ENCODE data around the gene ARHGAP15. TPM values are rescaled to one million over a fixed set of nuclear protein-coding genes. Genes with fewer than 3 reads are reported as not detected.

The ARHGAP15 gene
- total RNA-seq, 1 experiment from 2014 or later, result not detected

- Histone ChIP-seq H3K4me3 (ENCODE audit: insufficient read depth, low read depth, low read length) (no peak overlapping the region), H3K36me3 (replicated peaks; ENCODE audit: control insufficient read depth, insufficient read depth, low read length) (no peaks in the 10 kb centered on the region), H3K27me3 (ENCODE audit: control insufficient read depth, insufficient read depth, low read length) (no peaks in the 10 kb centered on the region)
- no peak for DNase-seq
Observed at GRCh38 chr2:143175438-143175837, 46.2 kb downstream of the ARHGAP15 start.

GRCh38 chr2:143176606-143177005, 47.4 kb downstream of the ARHGAP15 start:
- H3K4me3 ChIP-seq (ENCODE audit: insufficient read depth, low read depth, low read length), result no peak overlapping the region
- H3K27me3 ChIP-seq (ENCODE audit: control insufficient read depth, insufficient read depth, low read length), result no peaks in the 10 kb centered on the region
- no peaks in the 10 kb centered on the region for H3K36me3 ChIP-seq (replicated peaks; ENCODE audit: control insufficient read depth, insufficient read depth, low read length)
- no peak for DNase-seq

- DNase-seq, result no peak
- H3K27me3 ChIP-seq (ENCODE audit: control insufficient read depth, insufficient read depth, low read length), result no peaks in the 10 kb centered on the region
- no peaks in the 10 kb centered on the region for H3K36me3 ChIP-seq (replicated peaks; ENCODE audit: control insufficient read depth, insufficient read depth, low read length)
- no peak overlapping the region for H3K4me3 ChIP-seq (ENCODE audit: insufficient read depth, low read depth, low read length)
Observed at GRCh38 chr2:143177096-143177786, 48.0 kb downstream of the ARHGAP15 start.

- Histone ChIP-seq H3K27me3 (ENCODE audit: control insufficient read depth, insufficient read depth, low read length) (no peaks in the 10 kb centered on the region), H3K4me3 (ENCODE audit: insufficient read depth, low read depth, low read length) (no peak overlapping the region), H3K36me3 (replicated peaks; ENCODE audit: control insufficient read depth, insufficient read depth, low read length) (no peaks in the 10 kb centered on the region)
- no peak for DNase-seq
Observed at GRCh38 chr2:143181494-143181893, 52.3 kb downstream of the ARHGAP15 start.

GRCh38 chr2:143182649-143183048, 53.4 kb downstream of the ARHGAP15 start:
- no peak for DNase-seq
- no peak overlapping the region for H3K4me3 ChIP-seq (ENCODE audit: insufficient read depth, low read depth, low read length)

GRCh38 chr2:143183804-143184463, 54.7 kb downstream of the ARHGAP15 start:
- Histone ChIP-seq H3K27me3 (ENCODE audit: control insufficient read depth, insufficient read depth, low read length) (no peaks in the 10 kb centered on the region), H3K36me3 (replicated peaks; ENCODE audit: control insufficient read depth, insufficient read depth, low read length) (no peaks in the 10 kb centered on the region), H3K4me3 (ENCODE audit: insufficient read depth, low read depth, low read length) (no peak overlapping the region)
- no peak for DNase-seq

More at GRCh38 chr2:143182649-143183048, 53.4 kb downstream of the ARHGAP15 start:
- no peaks in the 10 kb centered on the region for H3K27me3 ChIP-seq (ENCODE audit: control insufficient read depth, insufficient read depth, low read length)
- H3K36me3 ChIP-seq (replicated peaks; ENCODE audit: control insufficient read depth, insufficient read depth, low read length), result no peaks in the 10 kb centered on the region

GRCh38 chr2:143186876-143187275, 57.7 kb downstream of the ARHGAP15 start:
- no peak for DNase-seq
- H3K27me3 ChIP-seq (ENCODE audit: control insufficient read depth, insufficient read depth, low read length), result no peaks in the 10 kb centered on the region
- H3K36me3 ChIP-seq (replicated peaks; ENCODE audit: control insufficient read depth, insufficient read depth, low read length), result no peaks in the 10 kb centered on the region
- H3K4me3 ChIP-seq (ENCODE audit: insufficient read depth, low read depth, low read length), result no peak overlapping the region

- H3K36me3 ChIP-seq (replicated peaks; ENCODE audit: control insufficient read depth, insufficient read depth, low read length), result no peaks in the 10 kb centered on the region
Observed at GRCh38 chr2:143190431-143190830, 61.2 kb downstream of the ARHGAP15 start.

GRCh38 chr2:143192106-143192505, 62.9 kb downstream of the ARHGAP15 start:
- H3K27me3 ChIP-seq (ENCODE audit: control insufficient read depth, insufficient read depth, low read length), result no peaks in the 10 kb centered on the region
- no peak for DNase-seq
- H3K4me3 ChIP-seq (ENCODE audit: insufficient read depth, low read depth, low read length), result no peak overlapping the region
- no peaks in the 10 kb centered on the region for H3K36me3 ChIP-seq (replicated peaks; ENCODE audit: control insufficient read depth, insufficient read depth, low read length)

More at GRCh38 chr2:143190431-143190830, 61.2 kb downstream of the ARHGAP15 start:
- H3K27me3 ChIP-seq (ENCODE audit: control insufficient read depth, insufficient read depth, low read length), result no peaks in the 10 kb centered on the region
- H3K4me3 ChIP-seq (ENCODE audit: insufficient read depth, low read depth, low read length), result no peak overlapping the region
- no peak for DNase-seq

- Histone ChIP-seq H3K4me3 (ENCODE audit: insufficient read depth, low read depth, low read length) (no peak overlapping the region), H3K36me3 (replicated peaks; ENCODE audit: control insufficient read depth, insufficient read depth, low read length) (no peaks in the 10 kb centered on the region), H3K27me3 (ENCODE audit: control insufficient read depth, insufficient read depth, low read length) (no peaks in the 10 kb centered on the region)
- no peak for DNase-seq
Observed at GRCh38 chr2:143192716-143193115, 63.5 kb downstream of the ARHGAP15 start.

GRCh38 chr2:143193121-143193520, 63.9 kb downstream of the ARHGAP15 start:
- Histone ChIP-seq H3K27me3 (ENCODE audit: control insufficient read depth, insufficient read depth, low read length) (no peaks in the 10 kb centered on the region), H3K36me3 (replicated peaks; ENCODE audit: control insufficient read depth, insufficient read depth, low read length) (no peaks in the 10 kb centered on the region), H3K4me3 (ENCODE audit: insufficient read depth, low read depth, low read length) (no peak overlapping the region)
- no peak for DNase-seq

- no peak for DNase-seq
- no peaks in the 10 kb centered on the region for H3K27me3 ChIP-seq (ENCODE audit: control insufficient read depth, insufficient read depth, low read length)
- no peak overlapping the region for H3K4me3 ChIP-seq (ENCODE audit: insufficient read depth, low read depth, low read length)
- no peaks in the 10 kb centered on the region for H3K36me3 ChIP-seq (replicated peaks; ENCODE audit: control insufficient read depth, insufficient read depth, low read length)
Observed at GRCh38 chr2:143195511-143195910, 66.3 kb downstream of the ARHGAP15 start.

GRCh38 chr2:143204062-143204461, 74.8 kb downstream of the ARHGAP15 start:
- DNase-seq, result no peak
- no peaks in the 10 kb centered on the region for H3K36me3 ChIP-seq (replicated peaks; ENCODE audit: control insufficient read depth, insufficient read depth, low read length)
- H3K27me3 ChIP-seq (ENCODE audit: control insufficient read depth, insufficient read depth, low read length), result no peaks in the 10 kb centered on the region
- no peak overlapping the region for H3K4me3 ChIP-seq (ENCODE audit: insufficient read depth, low read depth, low read length)

GRCh38 chr2:143205106-143205764, 76.0 kb downstream of the ARHGAP15 start:
- no peak overlapping the region for H3K4me3 ChIP-seq (ENCODE audit: insufficient read depth, low read depth, low read length)
- no peaks in the 10 kb centered on the region for H3K36me3 ChIP-seq (replicated peaks; ENCODE audit: control insufficient read depth, insufficient read depth, low read length)
- H3K27me3 ChIP-seq (ENCODE audit: control insufficient read depth, insufficient read depth, low read length), result no peaks in the 10 kb centered on the region
- DNase-seq, result no peak

All from H7 (cell line).